Renal cortical epithelial cell (primary cell): Measurements from ENCODE around the gene CORO7. TPM values are rescaled to one million over a fixed set of nuclear protein-coding genes. Genes with fewer than 3 reads are reported as not detected.

Source experiments
- DNase-seq: peaks from one replicate; pipeline ENCODE4 v3.0.0-alpha.2; 2011; ENCODE audit warnings: low read depth
- total RNA-seq: library from RNA; depleted of rRNA; stranded (reverse); fragments of >200 nt; gene quantifications from 2 replicates; pipeline ENCODE4 v1.2.3, GENCODE V29; 2014

The CORO7 gene
- 25.1 and 35.4 TPM in 2 replicates for total RNA-seq

- DNase-seq = peak; percentile 62
Measured at GRCh38 chr16:4416200-4417032, at the start of gene CORO7. TSS of gene CORO7 (minus strand) at chr16:4416596. CDS start at chr16:4416518, 78 bp downstream.

GRCh38 chr16:4463522-4464163, 47.2 kb upstream of the CORO7 start:
- DNase-seq = no peak

GRCh38 chr16:4461250-4462085, 45.1 kb upstream of the CORO7 start:
- DNase-seq = no peak

DNA sequence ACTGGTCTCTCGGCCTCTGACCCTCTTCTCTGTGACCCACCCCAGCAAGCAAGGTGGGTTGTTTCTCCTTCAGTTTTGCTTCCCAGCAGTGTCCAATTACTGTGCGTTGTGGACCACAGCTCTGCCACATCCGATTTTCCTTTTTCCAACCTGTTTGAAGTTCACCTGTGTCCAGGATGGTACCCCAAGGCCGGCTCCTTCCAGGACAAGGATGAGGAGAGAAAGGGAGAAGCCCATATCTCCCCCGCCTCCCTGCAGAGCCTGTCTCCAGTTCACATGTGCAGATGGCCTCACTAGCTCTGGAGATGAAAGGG, 44.5 kb upstream of the CORO7 start:
- DNase-seq = no peak

GRCh38 chr16:4455951-4456350, 39.6 kb upstream of the CORO7 start:
- no peak for DNase-seq

GRCh38 chr16:4455081-4455480, 38.7 kb upstream of the CORO7 start:
- DNase-seq = no peak

DNA sequence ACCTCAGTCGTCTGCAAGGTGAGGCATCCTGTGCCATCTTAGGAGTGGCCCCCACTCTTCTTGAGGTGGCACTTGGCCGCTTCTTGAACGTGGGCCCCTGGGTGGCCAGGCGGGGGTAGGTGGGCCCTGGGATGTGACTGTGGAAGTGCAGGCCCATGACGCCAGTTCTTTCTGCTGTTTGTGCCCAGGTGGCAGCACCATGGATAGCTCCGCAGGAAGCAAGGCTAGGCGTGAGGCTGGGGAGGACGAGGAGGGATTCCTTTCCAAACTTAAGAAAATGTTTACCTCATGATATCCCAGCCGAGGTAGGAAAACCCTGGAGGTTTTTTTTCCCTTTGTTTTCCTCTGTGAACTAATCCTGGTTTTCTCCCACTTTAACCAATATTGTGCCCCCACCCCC, 38.2 kb upstream of the CORO7 start:
- DNase-seq = no peak

GRCh38 chr16:4452674-4453073, 36.3 kb upstream of the CORO7 start:
- no peak for DNase-seq

- DNase-seq = no peak
Measured at GRCh38 chr16:4450931-4451519, 34.6 kb upstream of the CORO7 start.

DNA sequence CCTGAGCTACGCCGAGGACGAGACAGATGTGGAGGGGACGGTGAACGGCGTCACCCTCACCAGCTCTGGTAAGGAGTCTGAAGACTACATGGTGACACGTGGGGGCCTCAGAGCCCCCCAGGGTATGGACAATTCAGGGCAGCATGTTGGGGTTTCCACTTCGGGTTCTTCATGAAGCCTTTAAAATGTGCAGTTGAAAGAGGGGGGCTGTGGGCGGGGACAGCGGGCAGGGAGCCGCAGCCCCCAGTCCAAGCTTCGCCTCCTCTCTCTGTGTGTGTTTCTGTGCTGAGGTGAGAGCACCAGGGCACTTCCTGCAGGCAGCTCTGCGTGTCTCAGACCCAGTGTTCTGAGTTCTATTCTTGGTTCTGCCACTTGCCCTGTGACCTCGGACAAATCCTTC, 34.0 kb upstream of the CORO7 start:
- DNase-seq = no peak

DNA sequence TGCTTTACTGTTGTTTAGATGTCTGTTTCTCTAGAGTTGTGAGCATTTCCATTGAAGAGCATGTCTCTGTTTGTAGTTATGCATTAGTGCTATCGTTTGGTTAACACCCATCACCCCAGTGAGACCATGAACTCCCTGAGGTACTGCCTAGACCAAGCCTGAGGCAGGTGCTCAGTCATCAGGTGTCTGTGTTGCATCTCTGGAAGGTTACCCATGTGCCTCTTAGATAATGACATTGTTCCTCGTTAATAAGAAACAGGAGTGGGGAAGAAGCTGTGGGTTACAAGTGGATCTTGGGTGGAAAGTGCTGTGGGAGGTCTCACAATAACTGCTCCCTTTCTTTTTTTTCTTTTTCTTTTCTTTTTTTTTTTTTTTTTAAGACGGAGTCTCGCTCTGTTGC, 27.6 kb upstream of the CORO7 start:
- DNase-seq = no peak

DNA sequence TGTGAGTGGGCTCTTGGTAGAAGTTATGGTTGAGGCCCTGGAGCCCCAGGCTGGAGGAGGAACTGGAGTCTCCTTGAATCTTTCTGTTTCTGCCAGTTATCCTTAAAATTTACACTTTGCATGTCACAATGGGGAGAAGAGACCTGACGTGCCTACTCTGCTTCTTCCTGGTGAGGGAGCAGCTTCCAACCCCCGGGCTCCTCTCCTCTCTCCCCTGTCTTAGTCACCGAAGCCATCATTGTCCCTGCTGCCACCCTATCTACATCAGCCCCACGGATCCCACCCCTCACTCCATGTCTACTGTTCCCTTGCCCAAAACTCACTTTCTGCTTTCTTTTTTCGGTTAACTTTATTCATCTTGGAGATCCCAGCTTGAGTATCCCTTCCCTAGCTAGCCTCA, 26.9 kb upstream of the CORO7 start:
- no peak for DNase-seq

DNA sequence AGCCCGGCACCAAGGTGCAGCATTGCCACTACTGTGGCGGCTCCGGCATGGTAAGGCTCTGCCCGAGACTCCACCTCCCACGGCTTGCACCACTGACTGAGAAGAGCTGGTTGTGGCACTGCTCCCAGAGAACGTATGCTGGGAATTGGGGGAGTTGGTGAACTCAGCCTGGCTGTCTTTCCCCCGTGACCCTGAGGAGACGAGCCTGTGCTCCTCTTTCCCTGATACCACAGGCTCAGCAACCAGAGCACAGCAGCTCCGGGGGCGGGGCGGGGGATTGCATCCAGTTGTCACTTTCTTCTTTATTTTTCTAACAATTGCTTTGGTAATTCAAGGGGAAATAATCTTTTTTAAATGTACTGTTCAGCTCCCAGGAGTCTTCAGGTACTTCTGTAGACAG, 26.0 kb upstream of the CORO7 start:
- DNase-seq = no peak

DNA sequence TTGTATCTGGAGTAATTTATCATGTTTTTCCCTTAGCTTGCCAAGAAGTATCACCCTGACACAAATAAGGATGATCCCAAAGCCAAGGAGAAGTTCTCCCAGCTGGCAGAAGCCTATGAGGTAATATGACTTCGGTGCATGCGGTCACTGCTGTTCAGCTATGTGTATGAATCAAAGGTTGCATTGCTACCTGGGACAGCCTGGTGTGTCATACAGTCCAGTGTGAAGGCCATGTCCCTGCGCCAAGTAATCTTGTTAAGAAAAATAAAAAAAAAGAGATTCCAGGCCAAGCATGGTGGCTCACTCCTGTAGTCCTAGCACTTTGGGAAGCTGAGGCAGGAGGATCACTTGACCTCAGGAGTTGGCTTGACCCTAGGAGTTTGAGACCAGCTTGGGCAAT, 21.0 kb upstream of the CORO7 start:
- no peak for DNase-seq

GRCh38 chr16:4435337-4436067, 19.1 kb upstream of the CORO7 start:
- DNase-seq = no peak

DNA sequence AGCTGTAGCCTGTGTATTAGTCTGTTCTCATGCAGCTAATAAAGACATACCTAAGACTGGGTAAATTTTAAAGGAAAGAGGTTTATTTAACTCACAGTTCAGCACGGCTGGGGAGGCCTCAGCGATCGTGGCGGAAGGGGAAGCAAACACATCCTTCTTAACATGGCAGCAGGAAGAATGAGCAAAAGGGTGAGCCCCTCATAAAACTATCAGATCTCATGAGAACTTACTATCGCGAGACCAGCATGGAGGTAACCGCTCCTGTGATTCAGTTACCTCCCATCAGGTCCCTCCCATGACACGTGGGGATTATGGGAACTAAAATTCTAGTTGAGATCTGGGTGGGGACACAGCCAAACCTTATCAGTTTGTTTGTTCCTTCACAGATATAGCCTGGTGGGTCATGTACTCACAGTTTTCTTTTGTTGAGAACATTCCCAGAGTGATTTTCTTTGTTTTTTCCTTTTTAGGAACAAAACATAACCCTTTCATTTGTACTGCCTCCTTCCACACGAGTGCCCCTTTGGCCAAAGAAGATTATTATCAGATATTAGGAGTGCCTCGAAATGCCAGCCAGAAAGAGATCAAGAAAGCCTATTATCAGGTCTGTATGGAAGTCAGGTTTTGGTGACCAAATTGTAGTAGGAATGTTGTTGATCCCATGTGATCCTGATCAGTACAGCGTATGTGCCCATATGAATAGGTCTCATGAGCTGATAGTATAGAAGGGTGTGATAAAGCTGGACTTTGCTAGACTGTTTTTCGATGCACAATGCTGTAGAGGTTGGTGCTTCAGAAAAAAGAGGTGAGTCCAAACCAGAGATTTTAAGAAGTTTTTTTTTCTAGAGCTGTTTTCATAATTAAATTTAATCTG, 17.8 kb upstream of the CORO7 start:
- no peak for DNase-seq

DNA sequence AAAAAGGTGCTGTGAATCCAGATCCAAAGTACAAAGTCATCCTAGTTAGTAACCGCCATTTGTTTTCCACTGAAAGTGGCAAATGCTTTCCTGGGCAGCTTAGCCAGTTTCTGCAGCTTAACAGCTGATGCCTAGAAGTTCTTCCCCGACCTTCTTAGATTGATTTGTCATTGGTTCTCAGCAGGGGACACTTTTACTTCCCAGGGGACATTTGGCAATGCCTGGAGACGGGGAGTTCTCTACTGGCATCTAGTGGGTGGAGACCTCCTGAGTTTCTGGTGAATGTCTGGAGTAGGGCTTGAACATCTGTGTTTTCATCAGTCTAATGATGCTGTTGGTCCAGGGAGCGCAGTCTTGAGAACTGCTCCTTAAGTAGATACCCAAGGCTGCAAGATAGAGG, 16.8 kb upstream of the CORO7 start:
- no peak for DNase-seq

- DNase-seq = no peak
Measured at GRCh38 chr16:4431023-4431422, 14.6 kb upstream of the CORO7 start.

GRCh38 chr16:4428500-4428899, 12.1 kb upstream of the CORO7 start:
- DNase-seq = no peak

DNA sequence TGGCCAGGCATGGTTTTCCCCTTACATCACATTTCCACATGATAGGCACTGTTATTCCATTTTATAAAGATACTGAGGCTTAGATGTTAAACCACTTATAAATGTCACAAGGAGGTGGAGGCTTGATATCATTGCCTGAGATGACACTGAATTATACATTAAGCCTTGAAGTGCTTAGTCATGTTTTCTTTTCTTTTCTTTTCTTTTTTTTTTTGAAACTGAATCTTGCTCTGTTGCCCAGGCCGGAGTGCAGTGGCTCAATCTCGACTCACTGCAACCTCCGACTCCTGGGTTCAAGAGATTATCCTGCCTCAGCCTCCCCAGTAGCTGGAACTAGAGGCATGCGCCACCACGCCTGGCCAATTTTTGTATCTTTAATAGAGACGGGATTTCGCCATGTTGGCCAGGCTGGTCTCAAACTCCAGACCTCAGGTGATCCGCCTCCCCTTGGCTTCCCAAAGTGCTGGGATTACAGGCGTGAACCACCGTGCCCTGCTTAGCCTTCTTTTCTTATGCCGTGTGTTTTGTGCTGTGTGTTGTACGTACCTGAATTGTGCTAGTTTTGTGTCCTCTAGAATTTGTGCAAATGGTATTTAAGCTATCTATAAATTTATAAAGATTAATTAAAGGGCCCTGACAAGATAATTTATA, 10.5 kb upstream of the CORO7 start:
- DNase-seq = no peak
